Endodermal cell (in vitro differentiated cells): Measurements from ENCODE around the gene DTNBP1. TPM values are rescaled to one million over a fixed set of nuclear protein-coding genes. Genes with fewer than 3 reads are reported as not detected.

Experiments used
- DNase-seq: peaks from one replicate; pipeline ENCODE4 v3.0.0-alpha.2; 2017
- H3K27ac ChIP-seq: 2 replicates; pipeline ENCODE4 v1.5.1; 2013; ENCODE audit warnings: mild to moderate bottlenecking, low read depth, low read length, moderate library complexity
- H3K27me3 ChIP-seq: 2 replicates; pipeline ENCODE4 v1.6.1; 2013; ENCODE audit warnings: mild to moderate bottlenecking, low read length, moderate library complexity; ENCODE audit not compliant: insufficient read depth, control insufficient read depth, poor library complexity, severe bottlenecking
- H3K36me3 ChIP-seq: 2 replicates; pipeline ENCODE4 v1.7.0; 2013; ENCODE audit warnings: mild to moderate bottlenecking, low read length, moderate library complexity; ENCODE audit not compliant: control insufficient read depth, insufficient read depth
- H3K4me1 ChIP-seq: one replicate; pipeline ENCODE4 v1.7.0; 2013; ENCODE audit warnings: low read length; ENCODE audit not compliant: control insufficient read depth, insufficient read depth
- H3K4me3 ChIP-seq: 2 replicates; pipeline ENCODE4 v1.5.1; 2013; ENCODE audit warnings: mild to moderate bottlenecking, low read length, moderate library complexity
- H3K9ac ChIP-seq: 2 replicates; pipeline ENCODE4 v1.6.1; 2013; ENCODE audit warnings: mild to moderate bottlenecking, low read length, moderate library complexity; ENCODE audit not compliant: poor library complexity, severe bottlenecking; ENCODE audit errors: extremely low read depth
- H3K9me3 ChIP-seq: 2 replicates; pipeline ENCODE4 v1.6.1; 2013; ENCODE audit warnings: mild to moderate bottlenecking, low read length, moderate library complexity; ENCODE audit not compliant: control insufficient read depth
- H3K27ac Mint-ChIP-seq: 2 replicates; pipeline ENCODE4 v1.8.0; 2020; ENCODE audit warnings: mixed read lengths
- H3K27me3 Mint-ChIP-seq: 2 replicates; pipeline ENCODE4 v1.8.0; 2021; ENCODE audit warnings: mild to moderate bottlenecking, mixed read lengths; ENCODE audit not compliant: insufficient read depth
- H3K36me3 Mint-ChIP-seq: 2 replicates; pipeline ENCODE4 v1.8.0; 2020; ENCODE audit warnings: low read depth, mixed read lengths
- H3K4me1 Mint-ChIP-seq: 2 replicates; pipeline ENCODE4 v1.8.0; 2020; ENCODE audit warnings: mixed read lengths
- H3K4me3 Mint-ChIP-seq: 2 replicates; pipeline ENCODE4 v1.8.0; 2020; ENCODE audit warnings: mild to moderate bottlenecking, moderate library complexity, mixed read lengths
- H3K9me3 Mint-ChIP-seq: 2 replicates; pipeline ENCODE4 v1.8.0; 2020; ENCODE audit warnings: mild to moderate bottlenecking, mixed read lengths
- CTCF ChIP-seq: fragments of 200-600 bp; sonication (generic); conservative IDR thresholded peaks from 2 replicates; pipeline ENCODE4 v1.5.0; 2021; ENCODE audit warnings: antibody characterized with exemption, mild to moderate bottlenecking
- WGBS, 2 experiments: methylation state at CpG; one replicate each; pipeline versions ENCODE4 v1.1.5 to v1.1.7; 2013; ENCODE audit warnings: missing lambda C conversion rate in 2 of 2, mixed read lengths in 1 of 2; ENCODE audit not compliant: insufficient coverage in 1 of 2, insufficient read length in 1 of 2; 5-methylcytosine and 5-hydroxymethylcytosine counted together
- total RNA-seq, 2 donors: library from RNA; stranded (reverse); fragmentation: NEBNext Ultra II Directional in 1 of 2; extraction: Animal tissue kit (Norgen Biotek cat#: 25700) in 1 of 2; gene quantifications; 2 replicates in 1 of 2; 3 replicates in 1 of 2; pipeline ENCODE4 v1.2.1, GENCODE V29; 2021

Gene DTNBP1
- total RNA-seq, 2 donors from 2014 or later, result 14.1 to 31.4 TPM

- no peaks in the 10 kb centered on the region for H3K27me3 ChIP-seq
- TF ChIP-seq CTCF, result no peak
- WGBS, 2 experiments, result 85 to 95% methylated on average over 2 to 6 of the region's 7 CpGs
- no peak overlapping the region for H3K27ac Mint-ChIP-seq
- H3K9me3 ChIP-seq, result no peaks in the 10 kb centered on the region
- H3K36me3 Mint-ChIP-seq, result no peaks in the 10 kb centered on the region
- no peak overlapping the region for H3K9ac ChIP-seq
- H3K27ac ChIP-seq, result no peak overlapping the region
- H3K4me3 ChIP-seq, result no peak overlapping the region
- H3K4me1 ChIP-seq, result peaks cover 4% of the 10 kb centered on the region
- no peak overlapping the region for H3K4me3 Mint-ChIP-seq
- peaks cover 7% of the 10 kb centered on the region for H3K36me3 ChIP-seq
- no peaks in the 10 kb centered on the region for H3K27me3 Mint-ChIP-seq
- no peak for DNase-seq
- H3K4me1 Mint-ChIP-seq, result peaks cover 9% of the 10 kb centered on the region
- H3K9me3 Mint-ChIP-seq, result no peaks in the 10 kb centered on the region
Measured at GRCh38 chr6:15628499-15629131, 34.2 kb downstream of the DTNBP1 start.

GRCh38 chr6:15627821-15628220 lies 35.0 kb downstream of the DTNBP1 start:
- Mint-ChIP-seq H3K9me3 (no peaks in the 10 kb centered on the region), H3K4me1 (peaks cover 9% of the 10 kb centered on the region), H3K27me3 (no peaks in the 10 kb centered on the region), H3K36me3 (no peaks in the 10 kb centered on the region), H3K27ac (no peak overlapping the region), H3K4me3 (no peak overlapping the region)
- Histone ChIP-seq H3K4me3 (no peak overlapping the region), H3K36me3 (peaks cover 7% of the 10 kb centered on the region), H3K27ac (no peak overlapping the region), H3K9me3 (no peaks in the 10 kb centered on the region), H3K4me1 (peaks cover 4% of the 10 kb centered on the region), H3K27me3 (no peaks in the 10 kb centered on the region), H3K9ac (no peak overlapping the region)
- no peak for TF ChIP-seq CTCF
- 100% methylated on average over 2 of the region's 2 CpGs; no CpG with 5 or more reads in 1 of the 2 experiments for WGBS, 2 experiments
- DNase-seq, result no peak

GRCh38 chr6:15626878-15627674 lies 35.8 kb downstream of the DTNBP1 start:
- H3K4me1 Mint-ChIP-seq, result peaks cover 9% of the 10 kb centered on the region
- 89 to 92% methylated on average over 4 to 8 of the region's 8 CpGs for WGBS, 2 experiments
- Histone ChIP-seq H3K27me3 (no peaks in the 10 kb centered on the region), H3K36me3 (peaks cover 7% of the 10 kb centered on the region), H3K4me3 (no peak overlapping the region), H3K9me3 (no peaks in the 10 kb centered on the region), H3K4me1 (peaks cover 4% of the 10 kb centered on the region), H3K9ac (no peak overlapping the region), H3K27ac (no peak overlapping the region)
- TF ChIP-seq CTCF, result no peak
- H3K27ac Mint-ChIP-seq, result no peak overlapping the region
- H3K36me3 Mint-ChIP-seq, result no peaks in the 10 kb centered on the region
- H3K27me3 Mint-ChIP-seq, result no peaks in the 10 kb centered on the region
- no peaks in the 10 kb centered on the region for H3K9me3 Mint-ChIP-seq
- DNase-seq, result no peak
- no peak overlapping the region for H3K4me3 Mint-ChIP-seq
